ENCODE results near the gene LRRK1.

Gene LRRK1

DNA sequence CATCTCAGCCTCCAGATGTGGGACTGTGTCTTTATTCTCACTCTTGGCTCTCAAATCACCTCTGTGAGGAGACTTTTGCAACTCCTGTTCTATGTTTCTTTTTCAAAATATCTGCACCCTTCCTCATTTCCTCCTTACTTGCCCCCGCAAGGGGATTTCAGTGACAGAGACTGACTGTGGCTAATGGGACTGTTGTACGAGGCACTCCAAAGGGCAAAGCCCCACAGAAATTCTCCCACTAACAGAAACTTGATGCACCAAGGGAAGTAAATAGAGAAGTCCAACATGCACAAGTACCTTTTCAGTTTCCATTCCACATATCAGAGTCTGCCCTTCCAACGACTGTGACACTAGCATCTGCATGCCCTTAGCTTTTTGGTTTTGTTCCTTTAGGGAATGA lies 69.7 kb downstream of the LRRK1 start:
- H3K4me3 ChIP-seq, result no peak overlapping the region
- H3K27ac ChIP-seq, result peak overlapping the region in 1 of 21 experiments; percentile 3

DNA sequence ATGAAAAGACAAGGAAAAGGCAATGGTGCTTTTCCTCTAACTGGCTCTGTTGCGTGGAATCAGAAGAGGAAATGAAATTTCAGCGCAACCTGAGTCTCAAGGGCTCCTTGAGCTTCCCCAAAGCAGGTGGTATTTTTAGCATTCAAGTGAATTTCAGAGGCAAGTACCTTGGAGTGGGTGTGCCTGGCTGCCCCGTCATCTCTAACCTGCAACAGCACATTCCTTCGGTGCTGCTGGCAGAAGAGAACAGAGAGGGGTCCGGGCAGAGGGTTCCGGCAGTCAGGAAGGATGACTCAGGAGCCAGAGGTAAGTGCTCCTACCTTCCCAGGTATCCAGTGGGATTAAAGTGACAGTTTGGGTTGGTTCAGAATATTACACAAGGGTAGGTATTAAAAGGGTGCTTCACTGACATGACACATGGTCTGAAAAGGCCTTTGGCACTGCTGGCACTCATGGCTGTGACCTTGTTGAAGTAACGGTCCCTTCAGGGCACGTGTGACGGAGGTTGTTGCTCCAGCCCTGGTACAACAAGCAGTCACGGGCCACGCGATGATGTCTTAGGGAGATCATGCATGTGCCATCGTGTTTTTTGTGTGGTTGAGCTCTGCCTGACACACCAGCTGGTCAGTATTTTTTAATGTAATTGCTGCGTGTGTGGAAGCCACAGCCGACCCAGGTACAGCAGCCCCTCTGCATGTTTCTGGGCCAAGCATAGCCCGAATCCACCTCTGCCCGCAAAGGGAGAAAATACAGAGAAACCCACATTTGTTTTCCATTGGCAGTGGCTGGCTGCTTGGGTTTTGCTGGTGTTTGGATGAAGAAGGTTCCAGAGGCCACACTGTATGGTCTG lies 75.7 kb downstream of the LRRK1 start:
- Histone ChIP-seq H3K27ac (peak overlapping the region in 2 of 21 experiments; percentile 26 to 34), H3K4me3 (no peak overlapping the region)

DNA sequence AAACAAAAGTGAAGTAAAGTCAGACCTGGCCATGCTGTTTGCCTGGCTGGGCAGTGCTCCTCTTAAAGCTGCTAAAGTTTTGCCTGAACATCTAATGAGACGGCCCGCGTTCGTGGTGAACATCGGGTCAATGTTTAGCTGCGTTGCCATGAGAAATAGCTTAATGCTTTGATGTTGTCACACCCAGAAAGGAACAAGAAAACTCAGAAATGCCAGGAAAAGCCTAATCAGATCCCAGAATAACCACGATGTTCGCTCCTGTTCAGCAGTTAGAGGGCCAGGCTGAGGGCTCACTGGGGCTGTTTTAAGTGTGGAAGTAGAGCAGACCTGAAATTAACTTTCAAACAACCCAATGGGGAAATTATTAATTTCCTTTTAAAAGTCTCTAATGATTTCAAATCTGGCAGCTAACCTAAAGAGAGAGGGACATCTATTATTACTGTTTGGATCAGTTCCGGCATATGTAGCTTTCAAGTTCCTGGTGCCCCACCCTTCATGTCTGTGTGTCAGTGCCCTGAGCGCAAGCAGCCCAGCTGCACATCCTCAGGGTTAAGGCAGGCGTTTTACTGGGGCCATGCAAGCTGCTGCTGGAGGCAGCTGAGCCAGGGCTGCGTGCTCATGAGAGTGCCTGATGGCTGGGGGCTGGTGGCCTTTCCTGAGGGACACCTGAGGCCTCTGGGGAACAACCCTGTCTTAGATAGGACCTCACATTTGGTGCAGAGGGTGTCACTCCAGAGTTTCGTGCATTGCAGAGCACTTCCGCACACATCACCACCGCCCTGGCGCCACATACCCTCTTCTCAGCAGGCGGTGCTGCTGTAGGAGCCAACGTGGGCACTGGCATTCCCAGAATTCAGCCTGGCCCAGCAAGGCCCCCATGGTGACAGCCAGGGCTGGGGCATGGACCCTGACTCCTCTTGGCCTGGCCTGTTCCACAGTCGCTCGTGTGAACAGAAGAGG lies 76.6 kb downstream of the LRRK1 start:
- no peak overlapping the region for H3K4me3 ChIP-seq
- peak overlapping the region in 2 of 21 experiments; percentile 26 to 34 for H3K27ac ChIP-seq

DNA sequence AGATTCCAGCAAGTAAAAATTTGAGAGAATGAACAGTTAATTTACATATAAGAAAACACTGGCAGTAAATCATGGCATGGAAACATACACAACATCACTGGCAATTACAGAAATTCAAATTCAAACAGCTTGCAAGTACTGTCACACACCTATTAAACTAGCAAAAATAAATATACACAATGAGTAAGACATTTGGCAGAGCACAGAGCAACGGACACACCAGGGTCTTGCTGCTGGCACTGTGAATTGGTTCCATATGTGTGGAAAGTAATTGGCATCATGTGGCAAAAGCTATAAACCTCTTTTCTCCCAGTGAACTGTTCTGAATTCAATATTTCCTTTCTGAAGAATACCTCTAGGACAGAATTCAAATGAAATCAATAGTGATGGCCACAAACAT lies 78.3 kb downstream of the LRRK1 start:
- Histone ChIP-seq H3K4me3 (no peak overlapping the region), H3K27ac (no peak overlapping the region)

DNA sequence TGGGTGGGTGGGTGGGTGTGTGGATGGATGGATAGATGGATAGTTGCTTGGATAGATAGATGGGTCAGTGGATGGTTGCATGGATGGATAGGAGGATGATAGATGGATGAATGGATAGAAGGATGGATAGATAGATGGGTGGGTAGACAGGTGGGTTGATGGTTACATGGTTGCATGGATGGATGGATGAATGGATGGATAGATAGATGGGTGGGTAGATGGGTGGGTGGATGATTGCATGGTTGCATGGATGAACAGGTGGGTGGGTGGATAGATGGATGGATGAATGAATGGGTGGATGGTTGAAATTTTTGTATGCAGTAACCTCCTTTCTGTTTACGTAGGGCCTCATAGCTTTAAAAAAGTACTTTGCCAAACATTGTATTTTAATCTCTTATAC lies 79.5 kb downstream of the LRRK1 start:
- Histone ChIP-seq H3K4me3 (no peak overlapping the region), H3K27ac (no peak overlapping the region)

DNA sequence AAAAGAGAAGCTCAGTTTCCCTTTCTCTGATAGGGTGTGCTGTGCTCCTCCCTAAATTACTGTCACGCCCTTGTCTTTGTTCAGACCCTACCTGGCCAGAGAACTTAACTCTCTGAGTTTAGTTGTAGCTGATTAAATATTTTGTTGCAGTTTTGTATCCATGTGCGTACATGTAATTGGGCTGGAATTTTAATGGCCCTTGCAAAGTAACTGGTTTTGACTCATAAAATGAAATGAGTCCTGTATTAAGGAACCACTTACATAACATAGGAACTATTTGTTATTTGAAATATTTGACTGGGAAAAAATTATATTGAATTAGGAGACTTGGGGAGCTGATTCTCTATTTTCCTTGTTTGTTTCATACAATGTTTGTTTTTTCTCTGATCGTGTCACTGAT lies 80.2 kb downstream of the LRRK1 start:
- no peak overlapping the region for H3K27ac ChIP-seq
- no peak overlapping the region for H3K4me3 ChIP-seq

DNA sequence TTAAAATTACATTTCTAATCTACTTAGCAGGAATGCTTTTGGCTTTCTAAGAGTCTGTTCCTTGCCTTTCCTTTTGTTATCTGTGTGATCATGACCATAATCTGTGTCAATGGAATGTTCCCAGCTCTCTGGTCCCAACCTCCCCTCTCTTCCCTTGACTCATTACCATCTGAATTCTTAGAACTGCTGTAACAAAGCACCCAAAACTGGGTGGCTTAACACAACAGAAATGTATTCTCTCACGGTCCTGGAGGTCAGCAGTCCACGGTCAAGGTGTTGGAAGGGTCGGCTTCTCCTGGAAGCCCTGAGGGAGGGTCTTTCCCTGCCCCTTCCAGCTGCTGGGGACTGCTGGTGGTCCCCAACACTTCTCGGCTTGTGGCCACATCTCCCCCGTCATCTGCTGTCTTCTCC lies 81.1 kb downstream of the LRRK1 start:
- H3K27ac ChIP-seq, result no peak overlapping the region

DNA sequence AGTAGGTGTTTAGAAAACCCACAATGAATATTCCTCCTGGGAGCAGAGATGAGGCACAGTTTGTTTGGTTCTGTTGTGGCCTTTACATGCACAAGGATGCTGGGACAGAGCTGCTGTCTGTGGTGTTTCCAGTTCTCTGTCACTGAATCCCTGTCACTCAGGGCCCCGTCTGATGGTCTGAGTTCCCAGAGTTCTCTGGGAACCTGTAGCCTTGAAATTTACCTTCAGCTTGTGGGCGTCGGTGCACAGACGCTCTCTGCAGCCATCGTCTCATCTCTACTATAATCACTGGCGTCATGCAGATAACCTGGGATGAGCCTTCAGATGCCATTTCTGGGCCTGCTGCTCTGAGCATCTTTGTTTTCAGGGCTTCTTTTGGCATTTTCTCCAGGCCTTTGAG lies 81.9 kb downstream of the LRRK1 start:
- H3K27ac ChIP-seq, result no peak overlapping the region
- H3K4me3 ChIP-seq, result no peak overlapping the region

More for the DNA sequence above, 81.1 kb downstream of the LRRK1 start:
- no peak overlapping the region for H3K4me3 ChIP-seq

DNA sequence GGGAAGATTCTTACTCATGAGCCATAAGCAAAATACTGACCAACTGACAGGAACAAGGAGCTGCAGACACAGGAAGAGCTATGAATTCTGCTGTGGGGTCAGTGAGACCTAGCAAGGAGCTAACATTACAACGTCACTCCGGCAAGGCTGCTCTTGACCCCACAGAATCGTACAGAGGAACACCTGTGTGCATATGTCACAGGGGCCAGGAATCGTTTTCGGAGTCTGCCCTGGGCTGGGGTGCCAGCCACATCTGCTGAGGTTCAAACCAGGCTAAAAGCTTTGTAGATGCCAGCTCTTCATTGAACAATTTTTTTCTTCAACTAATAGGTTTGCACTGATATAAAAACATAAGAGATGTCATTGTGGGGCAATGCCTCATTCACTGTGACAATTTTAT lies 82.6 kb downstream of the LRRK1 start:
- H3K27ac ChIP-seq, result no peak overlapping the region
- no peak overlapping the region for H3K4me3 ChIP-seq

DNA sequence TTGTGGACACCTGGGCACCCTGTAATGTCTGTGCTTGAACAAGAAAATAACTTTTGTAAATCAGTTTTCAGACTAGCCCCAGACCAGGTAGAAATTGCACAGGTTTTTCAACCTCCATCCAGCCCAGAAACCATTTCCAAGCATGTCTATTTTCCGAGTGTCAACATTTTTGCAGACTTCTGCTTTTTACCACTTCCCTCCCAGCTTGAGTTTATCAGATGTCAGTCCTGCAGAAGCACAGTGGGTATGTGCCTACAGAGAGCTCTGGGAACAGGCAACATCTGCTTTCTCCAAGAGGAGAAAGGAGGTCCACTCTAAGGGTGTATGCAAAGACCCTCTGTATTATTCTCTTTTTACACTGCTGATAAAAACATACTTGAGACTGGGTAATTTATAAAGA lies 83.9 kb downstream of the LRRK1 start:
- Histone ChIP-seq H3K27ac (no peak overlapping the region), H3K4me3 (no peak overlapping the region)

DNA sequence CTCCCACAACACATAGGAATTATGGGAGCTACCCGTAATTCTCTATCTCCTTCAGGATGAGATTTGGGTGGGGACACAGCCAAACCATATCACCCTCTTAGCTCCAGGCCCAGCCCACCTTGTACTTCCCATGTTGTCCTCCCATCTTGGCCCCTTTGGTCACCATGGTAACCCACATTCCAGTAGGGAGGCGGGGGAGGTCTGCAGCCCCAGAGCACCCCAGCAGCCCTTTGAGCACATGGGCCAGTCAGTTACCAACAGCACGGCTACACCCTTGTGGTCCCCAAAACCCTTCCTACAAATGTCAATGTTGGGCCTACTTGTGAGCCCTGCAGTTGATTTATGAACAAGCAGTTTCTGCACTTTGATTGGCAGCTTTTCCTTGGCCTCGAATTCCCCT lies 84.5 kb downstream of the LRRK1 start:
- Histone ChIP-seq H3K27ac (no peak overlapping the region), H3K4me3 (no peak overlapping the region)

DNA sequence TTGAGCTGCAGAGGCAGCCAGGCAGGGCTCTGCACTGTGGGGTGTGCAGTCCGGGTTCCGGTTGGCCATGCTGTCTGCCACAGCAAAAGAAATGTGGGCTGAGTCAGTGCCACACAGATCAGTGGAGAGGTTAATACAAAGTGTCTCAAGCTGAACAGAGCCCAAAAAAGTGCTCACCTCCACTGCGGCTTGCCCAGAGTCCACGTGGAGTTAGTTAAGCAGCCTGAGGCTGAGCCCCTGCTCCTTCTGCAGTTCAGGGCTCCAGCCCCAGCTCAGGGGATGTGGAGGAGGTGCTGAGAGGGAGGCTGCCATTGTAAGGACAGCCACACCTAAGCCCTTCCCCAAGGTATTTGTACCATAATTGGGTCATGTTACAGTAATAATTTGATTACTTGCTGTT lies 85.3 kb downstream of the LRRK1 start:
- H3K27ac ChIP-seq, result no peak overlapping the region
- H3K4me3 ChIP-seq, result no peak overlapping the region

DNA sequence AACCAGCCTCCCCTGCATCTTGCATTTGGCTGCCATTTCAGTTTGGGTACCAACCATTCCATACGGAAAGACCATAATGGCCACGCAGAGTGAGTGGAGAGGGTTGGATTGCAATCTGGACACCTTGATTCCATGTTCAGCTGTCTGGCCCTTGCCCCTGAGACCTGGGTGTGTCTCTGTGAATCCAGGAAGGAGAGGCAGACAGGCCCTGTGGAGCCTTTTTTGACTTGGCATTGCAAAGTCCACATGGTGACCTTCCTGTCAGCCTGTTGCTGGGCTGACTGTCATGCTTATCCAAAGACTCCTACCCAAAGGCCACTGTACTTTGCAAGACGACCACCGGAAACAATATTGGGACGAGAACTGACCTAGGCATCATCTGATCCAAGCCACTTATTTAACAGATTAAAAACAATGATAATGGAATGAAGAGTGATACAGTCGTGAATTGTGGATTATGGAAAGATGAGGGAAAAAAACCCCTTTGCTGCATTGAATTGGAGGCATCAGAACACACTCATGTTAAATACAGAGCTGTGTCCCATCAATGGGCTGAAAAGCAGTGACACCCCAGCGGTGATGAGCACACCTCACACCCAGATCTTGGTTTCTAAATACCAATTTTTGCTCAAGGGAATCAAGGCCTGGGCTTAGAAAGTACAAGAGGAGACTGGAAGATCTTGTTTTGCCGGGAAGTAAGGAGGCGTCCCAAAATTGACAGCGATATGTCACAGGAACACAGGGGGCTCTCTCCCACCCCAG lies 86.0 kb downstream of the LRRK1 start:
- Histone ChIP-seq H3K27ac (no peak overlapping the region), H3K4me3 (no peak overlapping the region)

DNA sequence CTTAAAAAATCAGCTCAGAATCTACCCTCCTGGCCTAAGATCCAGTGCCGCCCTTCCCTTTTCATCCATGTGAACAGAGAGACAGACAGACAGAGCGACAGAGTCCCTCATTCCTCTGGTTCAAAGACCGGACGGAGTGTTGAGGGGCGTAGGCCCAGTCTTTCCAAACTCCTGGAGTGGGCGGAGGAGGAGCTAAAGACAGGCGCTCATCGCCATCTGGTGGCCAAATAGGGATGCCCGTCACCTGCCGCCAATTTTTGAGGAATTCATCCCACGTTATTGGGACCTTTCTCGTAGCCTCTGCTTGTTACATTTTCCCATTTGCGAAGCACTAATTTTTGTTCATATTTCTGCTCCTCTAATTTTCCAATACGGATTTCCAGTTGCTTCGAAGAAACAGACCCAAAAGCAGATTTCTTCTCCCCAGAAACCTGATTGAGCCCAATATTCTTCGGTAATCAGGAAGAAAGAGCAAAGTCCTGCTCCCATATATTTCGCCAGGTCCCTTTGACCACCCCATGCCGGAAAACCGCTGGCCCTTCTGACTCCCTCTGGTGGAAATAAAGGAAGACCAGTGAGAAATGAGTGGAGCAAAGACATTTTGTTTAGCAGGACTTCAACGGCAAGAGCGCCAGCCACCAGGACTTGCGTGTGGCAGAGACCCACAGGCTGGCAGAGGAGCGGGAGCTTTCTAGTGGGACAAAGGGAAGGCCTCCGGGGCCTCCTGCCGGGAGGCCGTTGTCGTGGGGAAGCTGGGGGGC lies 88.0 kb downstream of the LRRK1 start:
- H3K27ac ChIP-seq, result no peak overlapping the region
- no peak overlapping the region for H3K4me3 ChIP-seq

DNA sequence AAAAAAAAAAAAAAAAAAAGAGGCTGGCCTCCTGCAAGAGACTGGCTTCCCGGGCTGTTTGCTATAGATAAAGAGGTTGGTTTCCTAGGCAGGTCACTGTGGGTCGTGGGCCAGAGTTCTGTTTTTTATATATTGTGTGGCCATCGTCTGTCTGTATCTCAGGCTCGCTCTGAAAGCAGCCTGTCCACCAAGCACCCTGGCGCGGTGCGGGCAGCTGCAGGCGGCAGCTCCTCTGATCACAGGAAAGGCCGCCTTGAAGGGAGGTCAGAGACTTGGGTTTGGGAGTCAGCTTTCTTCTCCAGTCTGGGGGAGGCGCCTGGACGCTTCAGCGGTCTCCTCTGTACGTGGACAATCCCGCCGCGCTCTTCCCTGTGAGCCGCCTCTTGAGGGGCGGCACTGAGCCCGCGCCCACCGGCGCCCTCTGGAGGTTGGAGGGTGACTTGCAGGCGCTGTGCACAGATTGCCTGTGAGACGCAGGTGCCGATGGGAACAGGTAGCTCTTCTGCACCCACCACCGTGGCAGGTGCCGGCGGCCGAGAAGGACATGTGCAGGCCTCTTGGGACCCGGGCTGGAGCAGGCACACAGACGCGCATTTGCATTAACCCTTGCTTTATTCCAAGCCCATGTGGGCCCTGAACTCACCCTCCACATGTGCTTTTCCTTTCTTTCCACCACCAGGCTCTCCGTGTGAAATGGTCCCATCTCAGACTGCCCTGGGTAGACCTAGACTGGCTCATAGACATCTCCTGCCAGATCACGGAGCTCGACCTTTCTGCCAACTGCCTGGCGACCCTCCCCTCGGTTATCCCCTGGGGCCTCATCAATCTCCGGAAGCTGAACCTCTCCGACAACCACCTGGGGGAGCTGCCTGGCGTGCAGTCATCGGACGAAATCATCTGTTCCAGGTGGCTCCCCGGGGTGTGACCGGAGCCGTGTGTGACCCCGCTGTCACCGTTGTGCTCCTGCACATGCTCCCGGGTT lies 89.3 kb downstream of the LRRK1 start:
- Histone ChIP-seq H3K4me3 (peak overlapping the region; percentile 27 to 54 (median 39)), H3K27ac (peak overlapping the region in 1 of 21 experiments; percentile 16)

DNA sequence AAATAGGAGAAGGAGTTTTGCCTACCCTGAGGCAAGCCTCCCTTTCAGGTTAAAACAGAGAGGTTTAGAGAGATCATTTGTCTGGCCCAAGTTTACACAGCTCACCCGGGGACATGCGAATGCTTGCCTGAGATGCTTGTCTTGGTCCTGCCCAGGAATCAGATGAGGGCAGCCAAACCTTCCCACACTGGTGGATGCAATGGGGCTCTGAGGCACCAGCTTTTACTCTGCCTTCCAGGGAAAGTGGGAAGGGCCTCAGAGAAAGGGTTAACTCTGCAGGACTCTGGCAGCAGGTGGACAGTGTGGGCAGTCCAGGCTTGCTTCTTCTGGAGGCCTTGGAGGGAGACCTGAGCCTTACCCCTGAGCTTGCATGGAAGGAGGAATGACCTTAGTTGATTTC lies 90.0 kb downstream of the LRRK1 start:
- Histone ChIP-seq H3K4me3 (peak overlapping the region in 1 of 7 experiments; percentile 54), H3K27ac (no peak overlapping the region)

DNA sequence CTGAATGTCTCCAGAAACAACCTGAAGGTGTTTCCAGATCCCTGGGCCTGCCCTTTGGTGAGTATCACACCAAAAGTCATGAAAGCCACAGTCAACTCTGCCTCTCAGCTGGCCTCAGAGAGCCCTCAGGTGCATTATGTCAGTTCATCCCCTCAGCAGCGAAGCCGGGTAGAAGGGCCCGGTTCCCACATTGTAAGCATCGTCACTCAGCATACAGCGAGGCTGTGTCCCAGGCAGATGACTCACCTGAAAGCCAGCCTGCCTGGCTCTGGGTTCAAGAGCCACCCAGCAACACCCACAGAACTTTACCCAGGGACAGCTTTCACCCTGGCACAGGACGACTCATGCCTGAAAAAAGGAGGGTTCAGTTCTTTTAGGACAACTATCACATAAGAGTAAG lies 91.6 kb downstream of the LRRK1 start:
- H3K4me3 ChIP-seq, result no peak overlapping the region
- H3K27ac ChIP-seq, result no peak overlapping the region

Data from skin epidermis (tissue), 12 donors.